ENCODE results near the gene DDX31.

- TF ChIP-seq POLR2AphosphoS5 (IDR thresholded peaks at IDR 0.05; ENCODE audit: low read depth, low read length) (no peak), REST (IDR thresholded peaks at IDR 0.05; ENCODE audit: insufficient read depth in 1 of 2, low read depth in 2 of 2, low read length in 2 of 2) (no peak)
Measured at GRCh38 chr9:132551556-132551955, 118.2 kb downstream of the DDX31 start.
